H9 (cell line): Measurements from ENCODE around the gene RNASE7. TPM values are rescaled to one million over a fixed set of nuclear protein-coding genes. Genes with fewer than 3 reads are reported as not detected.

Source experiments
- DNase-seq: peaks from one replicate; pipeline ENCODE4 v3.0.0-alpha.2; 2017
- H2AFZ ChIP-seq: one replicate; pipeline ENCODE4 v1.6.1; 2013; ENCODE audit warnings: mild to moderate bottlenecking, low read length, control low read depth, moderate library complexity
- H2AK5ac ChIP-seq: 2 replicates; pipeline ENCODE4 v1.6.1; 2013; ENCODE audit warnings: low read length, control low read depth, mixed read lengths; ENCODE audit not compliant: insufficient read length
- H2BK120ac ChIP-seq: one replicate; pipeline ENCODE4 v1.6.1; 2013; ENCODE audit warnings: low read depth, mild to moderate bottlenecking, low read length, control low read depth, inconsistent platforms; ENCODE audit not compliant: poor library complexity, severe bottlenecking
- H2BK12ac ChIP-seq: 2 replicates; pipeline ENCODE4 v1.6.1; 2013; ENCODE audit warnings: low read length, control low read depth, mixed read lengths, low read depth; ENCODE audit not compliant: insufficient read length
- H2BK15ac ChIP-seq: 2 replicates; pipeline ENCODE4 v1.6.1; 2013; ENCODE audit warnings: low read depth, low read length, control low read depth
- H2BK20ac ChIP-seq: one replicate; pipeline ENCODE4 v1.6.1; 2013; ENCODE audit warnings: low read depth, mild to moderate bottlenecking, low read length, control low read depth, inconsistent platforms; ENCODE audit not compliant: poor library complexity, severe bottlenecking
- H2BK5ac ChIP-seq: 2 replicates; pipeline ENCODE4 v1.6.1; 2013; ENCODE audit warnings: low read length, control low read depth, mixed read lengths; ENCODE audit not compliant: insufficient read length
- H3K14ac ChIP-seq: 2 replicates; pipeline ENCODE4 v1.6.1; 2013; ENCODE audit warnings: low read length, control low read depth; ENCODE audit not compliant: insufficient read depth
- H3K18ac ChIP-seq: 2 replicates; pipeline ENCODE4 v1.6.1; 2013; ENCODE audit warnings: low read depth, mild to moderate bottlenecking, mixed read lengths, low read length, control low read depth; ENCODE audit not compliant: insufficient read length
- H3K23ac ChIP-seq: 2 replicates; pipeline ENCODE4 v1.6.1; 2013; ENCODE audit warnings: low read length, control low read depth, mixed read lengths, low read depth; ENCODE audit not compliant: insufficient read length
- H3K23me2 ChIP-seq: 2 replicates; pipeline ENCODE4 v1.6.1; 2013; ENCODE audit warnings: low read depth, mild to moderate bottlenecking, mixed read lengths, low read length, control low read depth; ENCODE audit not compliant: insufficient read length, poor library complexity, severe bottlenecking
- H3K27ac ChIP-seq: 2 replicates; pipeline ENCODE4 v1.5.1; 2013; ENCODE audit warnings: low read length, control low read depth, mixed read lengths, low read depth; ENCODE audit not compliant: insufficient read length
- H3K27me3 ChIP-seq: 2 replicates; pipeline ENCODE4 v1.6.1; 2013; ENCODE audit warnings: low read length, control low read depth, inconsistent platforms; ENCODE audit not compliant: insufficient read depth
- H3K4ac ChIP-seq: 2 replicates; pipeline ENCODE4 v1.6.1; 2013; ENCODE audit warnings: low read depth, mild to moderate bottlenecking, control low read depth, inconsistent platforms, low read length, moderate library complexity
- H3K4me1 ChIP-seq: 2 replicates; pipeline ENCODE4 v1.6.1; 2013; ENCODE audit warnings: low read length, control low read depth, inconsistent platforms; ENCODE audit not compliant: insufficient read depth
- H3K4me2 ChIP-seq: 2 replicates; pipeline ENCODE4 v1.6.1; 2013; ENCODE audit warnings: low read length, control low read depth, mixed read lengths; ENCODE audit not compliant: insufficient read length, insufficient read depth
- H3K56ac ChIP-seq: 2 replicates; pipeline ENCODE4 v1.6.1; 2013; ENCODE audit warnings: low read depth, mild to moderate bottlenecking, mixed read lengths, low read length, control low read depth; ENCODE audit not compliant: insufficient read length
- H3K79me1 ChIP-seq: 2 replicates; pipeline ENCODE4 v1.6.1; 2013; ENCODE audit warnings: low read depth, mild to moderate bottlenecking, moderate library complexity, low read length, control low read depth, inconsistent platforms; ENCODE audit not compliant: insufficient read depth, poor library complexity, severe bottlenecking
- H3K79me2 ChIP-seq: 2 replicates; pipeline ENCODE4 v1.6.1; 2013; ENCODE audit warnings: low read length, control low read depth, inconsistent platforms; ENCODE audit not compliant: insufficient read depth
- H3K9ac ChIP-seq: 2 replicates; pipeline ENCODE4 v1.6.1; 2013; ENCODE audit warnings: low read length, control low read depth, mixed read lengths; ENCODE audit not compliant: insufficient read length; ENCODE audit errors: extremely low read depth
- H3K9me3 ChIP-seq: one replicate; pipeline ENCODE4 v1.6.1; 2013; ENCODE audit warnings: low read depth, low read length, inconsistent platforms; ENCODE audit not compliant: control insufficient read depth
- H3T11ph ChIP-seq: one replicate; pipeline ENCODE4 v1.6.1; 2013; ENCODE audit warnings: mild to moderate bottlenecking, low read length, control low read depth, inconsistent platforms
- H4K20me1 ChIP-seq: one replicate; pipeline ENCODE4 v1.6.1; 2013; ENCODE audit not compliant: control insufficient read depth, insufficient read length, insufficient read depth
- H4K5ac ChIP-seq: 2 replicates; pipeline ENCODE4 v1.6.1; 2013; ENCODE audit warnings: low read depth, mild to moderate bottlenecking, mixed read lengths, low read length, control low read depth; ENCODE audit not compliant: insufficient read length
- H4K8ac ChIP-seq: replicated peaks from 2 replicates; pipeline ENCODE4 v1.6.1; 2013; ENCODE audit warnings: low read length, control low read depth, mixed read lengths, low read depth; ENCODE audit not compliant: insufficient read length
- H4K91ac ChIP-seq: 2 replicates; pipeline ENCODE4 v1.6.1; 2013; ENCODE audit warnings: low read depth, mild to moderate bottlenecking, moderate library complexity, mixed read lengths, low read length, control low read depth; ENCODE audit not compliant: insufficient read length
- H3K27ac Mint-ChIP-seq, 3 experiments: 2 replicates in 2 of 3; 3 replicates in 1 of 3; pipeline ENCODE4 v1.8.0; 2020 to 2021; ENCODE audit warnings: mixed read lengths in 3 of 3, mild to moderate bottlenecking in 1 of 3, moderate library complexity in 1 of 3
- H3K27me3 Mint-ChIP-seq: 2 replicates; pipeline ENCODE4 v1.8.0; 2021; ENCODE audit warnings: low read depth, mild to moderate bottlenecking, moderate library complexity, mixed read lengths
- H3K36me3 Mint-ChIP-seq, 3 experiments: 2 replicates in 2 of 3; 3 replicates in 1 of 3; pipeline ENCODE4 v1.8.0; 2020 to 2021; ENCODE audit warnings: low read depth in 3 of 3, mixed read lengths in 3 of 3; ENCODE audit not compliant: insufficient read depth in 1 of 3
- H3K4me1 Mint-ChIP-seq, 2 experiments: 2 replicates each; pipeline ENCODE4 v1.8.0; 2020; ENCODE audit warnings: mixed read lengths in 2 of 2
- H3K4me3 Mint-ChIP-seq, 2 experiments: 2 replicates in 1 of 2; 3 replicates in 1 of 2; pipeline ENCODE4 v1.8.0; 2020 to 2021; ENCODE audit warnings: mild to moderate bottlenecking in 2 of 2, mixed read lengths in 2 of 2, moderate library complexity in 1 of 2
- H3K9me3 Mint-ChIP-seq, 2 experiments: 2 replicates in 1 of 2; 3 replicates in 1 of 2; pipeline ENCODE4 v1.8.0; 2020; ENCODE audit warnings: mild to moderate bottlenecking in 2 of 2, mixed read lengths in 2 of 2, moderate library complexity in 1 of 2
- WGBS: extraction: QIAGEN DNeasy Blood & Tissue Kit; methylation state at CpG from one replicate; pipeline ENCODE4 v1.1.7; 2013; ENCODE audit warnings: missing lambda C conversion rate, low lambda C conversion rate, mixed read lengths; ENCODE audit not compliant: insufficient read length; ENCODE audit errors: extremely low coverage; 5-methylcytosine and 5-hydroxymethylcytosine counted together
- total RNA-seq: library from RNA; stranded (reverse); gene quantifications from 2 replicates; pipeline ENCODE4 v1.2.1, GENCODE V29; 2021
- TF ChIP-seq, protein P1 (sequence below): fragments of 200-600 bp; sonication (generic); conservative IDR thresholded peaks from 3 replicates; pipeline ENCODE4 v1.8.0; 2021; ENCODE audit warnings: antibody characterized with exemption, mild to moderate bottlenecking

RNASE7 gene
- total RNA-seq, 1 experiment from 2014 or later = not detected

- Histone ChIP-seq H3K9ac (no peak overlapping the region), H3K27ac (no peak overlapping the region), H2BK20ac (no peak overlapping the region), H3K18ac (no peak overlapping the region), H3K14ac (no peak overlapping the region), H4K8ac (no peak overlapping the region), H4K5ac (no peak overlapping the region), H2BK5ac (no peak overlapping the region), H3K79me2 (no peaks in the 10 kb centered on the region), H2AK5ac (no peak overlapping the region), H3K56ac (no peak overlapping the region), H3K79me1 (no peaks in the 10 kb centered on the region), H3T11ph (no peak overlapping the region), H2BK120ac (no peak overlapping the region), H3K4ac (no peak overlapping the region), H2AFZ (no peak overlapping the region), H3K4me2 (no peak overlapping the region), H3K27me3 (no peaks in the 10 kb centered on the region), H3K23ac (no peak overlapping the region), H2BK15ac (no peak overlapping the region), H3K4me1 (no peaks in the 10 kb centered on the region), H2BK12ac (no peak overlapping the region), H4K91ac (no peak overlapping the region), H3K23me2 (no peaks in the 10 kb centered on the region), H3K9me3 (no peaks in the 10 kb centered on the region), H4K20me1 (no peaks in the 10 kb centered on the region)
- H3K36me3 Mint-ChIP-seq = no peaks in the 10 kb centered on the region
- peaks cover 50% of the 10 kb centered on the region for H3K27me3 Mint-ChIP-seq
- no CpG with 5 or more reads among the region's 4 CpGs for WGBS
- TF ChIP-seq, protein P1, sequence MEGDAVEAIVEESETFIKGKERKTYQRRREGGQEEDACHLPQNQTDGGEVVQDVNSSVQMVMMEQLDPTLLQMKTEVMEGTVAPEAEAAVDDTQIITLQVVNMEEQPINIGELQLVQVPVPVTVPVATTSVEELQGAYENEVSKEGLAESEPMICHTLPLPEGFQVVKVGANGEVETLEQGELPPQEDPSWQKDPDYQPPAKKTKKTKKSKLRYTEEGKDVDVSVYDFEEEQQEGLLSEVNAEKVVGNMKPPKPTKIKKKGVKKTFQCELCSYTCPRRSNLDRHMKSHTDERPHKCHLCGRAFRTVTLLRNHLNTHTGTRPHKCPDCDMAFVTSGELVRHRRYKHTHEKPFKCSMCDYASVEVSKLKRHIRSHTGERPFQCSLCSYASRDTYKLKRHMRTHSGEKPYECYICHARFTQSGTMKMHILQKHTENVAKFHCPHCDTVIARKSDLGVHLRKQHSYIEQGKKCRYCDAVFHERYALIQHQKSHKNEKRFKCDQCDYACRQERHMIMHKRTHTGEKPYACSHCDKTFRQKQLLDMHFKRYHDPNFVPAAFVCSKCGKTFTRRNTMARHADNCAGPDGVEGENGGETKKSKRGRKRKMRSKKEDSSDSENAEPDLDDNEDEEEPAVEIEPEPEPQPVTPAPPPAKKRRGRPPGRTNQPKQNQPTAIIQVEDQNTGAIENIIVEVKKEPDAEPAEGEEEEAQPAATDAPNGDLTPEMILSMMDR = no peak
- no peak overlapping the region for H3K4me3 Mint-ChIP-seq
- peaks cover 0 to 1% of the 10 kb centered on the region in 2 experiments; a peak in 2 of 4 replicates for H3K4me1 Mint-ChIP-seq
- H3K9me3 Mint-ChIP-seq = no peaks in the 10 kb centered on the region
- no peak for DNase-seq
- H3K27ac Mint-ChIP-seq = peak overlapping the region in 1 of 3 experiments; percentile 81; a peak in 1 of 7 replicates
Observed at GRCh38 chr14:21033133-21033698, 8.9 kb upstream of the RNASE7 start.
